ENCODE measurements around the gene KCNK1. TPM values are rescaled to one million over a fixed set of nuclear protein-coding genes. Genes with fewer than 3 reads are reported as not detected.

The KCNK1 gene
- 1.6 TPM for total RNA-seq

DNA sequence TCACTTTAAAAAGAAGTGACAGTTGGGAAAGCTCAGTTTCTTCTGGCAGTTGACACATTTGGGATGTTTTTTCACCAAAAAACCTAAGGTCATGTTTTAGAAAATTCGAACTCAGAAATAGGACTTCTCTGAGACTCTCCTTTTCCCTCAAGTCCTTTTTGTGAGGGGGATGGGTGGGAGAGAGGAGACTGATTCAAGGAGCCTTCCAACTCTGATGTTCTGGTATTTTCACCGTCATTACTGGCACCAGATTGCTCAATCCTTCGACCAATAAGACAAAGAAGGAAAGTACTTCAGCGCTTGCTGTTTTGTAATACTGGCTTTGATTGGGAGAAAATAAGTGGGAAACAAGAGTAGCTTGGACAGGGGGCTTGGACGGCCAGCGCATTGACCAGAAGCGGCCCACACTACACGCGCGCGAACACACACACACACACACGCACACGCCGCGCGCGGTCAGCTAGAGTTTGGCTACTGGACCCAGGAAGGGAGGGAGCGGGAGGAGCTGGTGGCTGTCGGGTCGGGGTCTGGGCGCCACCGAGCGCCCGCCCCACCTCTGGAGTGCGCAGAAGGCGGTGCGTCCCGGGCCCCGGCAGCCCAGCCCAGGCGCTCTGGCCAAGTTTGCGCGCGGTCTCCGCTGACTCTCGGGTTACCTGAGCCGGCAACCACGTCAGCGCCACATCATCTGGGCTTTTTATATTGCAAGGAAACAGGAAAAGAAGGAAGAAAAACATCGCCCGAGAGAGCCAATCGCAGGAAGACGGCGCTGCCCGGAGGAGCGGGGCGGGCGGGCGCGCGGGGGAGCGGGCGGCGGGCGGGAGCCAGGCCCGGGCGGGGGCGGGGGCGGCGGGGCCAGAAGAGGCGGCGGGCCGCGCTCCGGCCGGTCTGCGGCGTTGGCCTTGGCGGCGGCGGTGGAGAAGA, at the start of gene KCNK1:
TSS of gene KCNK1 (plus strand) at position 855 of the 921 bp plus-strand sequence. CDS start at position 921, 66 bp downstream.
- H3K9ac ChIP-seq (ENCODE audit: low read depth in 1 of 3, low read length in 3 of 3), result peak within 1 kb of the TSS in 1 of 3 donors; percentile 12
- no peaks in the 10 kb centered on the region for H3K9me3 ChIP-seq (ENCODE audit: control insufficient read depth in 3 of 3, low read length in 3 of 3)
- peaks cover 16 to 19% (median 17%) of the 10 kb centered on the region in 3 donors for H3K27me3 ChIP-seq (ENCODE audit: control insufficient read depth in 3 of 3, insufficient read depth in 3 of 3, low read length in 3 of 3)
- H3K4me1 ChIP-seq (ENCODE audit: control insufficient read depth in 3 of 3, insufficient read depth in 3 of 3, low read length in 3 of 3), result peaks cover 0 to 2% (median 2%) of the 10 kb centered on the region in 3 donors
- no peaks in the 10 kb centered on the region for H3K36me3 ChIP-seq (ENCODE audit: control insufficient read depth in 3 of 3, insufficient read depth in 3 of 3, low read length in 3 of 3)
- no peak within 1 kb of the TSS for H3K27ac ChIP-seq (ENCODE audit: low read depth, low read length)
- H3K4me3 ChIP-seq (ENCODE audit: low read length in 3 of 3), result peak within 1 kb of the TSS; percentile 61 to 67 (median 67)

DNA sequence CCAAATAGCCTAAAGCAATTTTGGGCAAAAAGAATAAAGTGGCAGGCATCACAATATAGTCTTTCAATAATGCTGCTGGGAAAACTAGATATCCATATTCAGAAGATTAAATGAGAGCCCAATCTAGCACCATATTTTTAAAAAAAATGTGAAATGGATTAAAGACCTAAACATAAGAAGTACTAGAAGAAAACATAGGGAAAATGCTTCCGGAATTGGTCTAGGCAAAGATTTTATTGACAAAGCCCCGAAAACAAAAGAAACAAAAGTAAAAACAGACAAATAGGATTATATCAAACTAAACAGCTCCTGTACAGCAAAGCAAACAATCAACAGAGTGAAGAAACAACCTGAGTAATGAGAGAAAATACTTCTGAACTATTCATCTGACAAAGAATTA, 48.6 kb upstream of the KCNK1 start:
- no peak overlapping the region for H3K27ac ChIP-seq (ENCODE audit: low read depth, low read length)
- no peaks in the 10 kb centered on the region for H3K4me1 ChIP-seq (ENCODE audit: control insufficient read depth in 3 of 3, insufficient read depth in 3 of 3, low read length in 3 of 3)
- no peak overlapping the region for H3K9ac ChIP-seq (ENCODE audit: low read depth in 1 of 3, low read length in 3 of 3)
- no peaks in the 10 kb centered on the region for H3K27me3 ChIP-seq (ENCODE audit: control insufficient read depth in 3 of 3, insufficient read depth in 3 of 3, low read length in 3 of 3)
- H3K4me3 ChIP-seq (ENCODE audit: low read length in 3 of 3), result no peak overlapping the region
- no peaks in the 10 kb centered on the region for H3K36me3 ChIP-seq (ENCODE audit: control insufficient read depth in 3 of 3, insufficient read depth in 3 of 3, low read length in 3 of 3)
- H3K9me3 ChIP-seq (ENCODE audit: control insufficient read depth in 3 of 3, low read length in 3 of 3), result peaks cover 0 to 7% (median 4%) of the 10 kb centered on the region in 3 donors

DNA sequence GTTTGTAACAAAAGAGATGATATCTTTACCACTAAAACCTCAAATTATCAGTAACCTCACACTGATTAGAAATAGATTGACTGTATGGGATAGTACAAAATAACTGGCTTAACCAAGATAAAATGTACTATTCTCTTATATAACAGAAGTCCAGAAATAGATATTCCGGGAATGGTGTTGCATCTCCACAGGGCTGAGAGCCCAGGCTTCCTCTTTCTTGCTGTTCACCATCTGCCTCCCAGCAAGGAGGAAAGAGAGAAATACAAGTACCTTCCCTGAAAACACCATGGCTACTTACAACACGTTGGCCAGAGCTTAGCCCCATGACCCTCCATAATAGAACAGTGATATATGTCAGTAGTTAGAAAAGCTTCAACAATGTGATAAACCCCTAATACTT, 47.0 kb upstream of the KCNK1 start:
- no peak overlapping the region for H3K27ac ChIP-seq (ENCODE audit: low read depth, low read length)
- H3K9me3 ChIP-seq (ENCODE audit: control insufficient read depth in 3 of 3, low read length in 3 of 3), result peaks cover 0 to 4% (median 3%) of the 10 kb centered on the region in 3 donors
- no peaks in the 10 kb centered on the region for H3K4me1 ChIP-seq (ENCODE audit: control insufficient read depth in 3 of 3, insufficient read depth in 3 of 3, low read length in 3 of 3)
- no peaks in the 10 kb centered on the region for H3K36me3 ChIP-seq (ENCODE audit: control insufficient read depth in 3 of 3, insufficient read depth in 3 of 3, low read length in 3 of 3)
- no peak overlapping the region for H3K4me3 ChIP-seq (ENCODE audit: low read length in 3 of 3)
- no peaks in the 10 kb centered on the region for H3K27me3 ChIP-seq (ENCODE audit: control insufficient read depth in 3 of 3, insufficient read depth in 3 of 3, low read length in 3 of 3)
- no peak overlapping the region for H3K9ac ChIP-seq (ENCODE audit: low read depth in 1 of 3, low read length in 3 of 3)

DNA sequence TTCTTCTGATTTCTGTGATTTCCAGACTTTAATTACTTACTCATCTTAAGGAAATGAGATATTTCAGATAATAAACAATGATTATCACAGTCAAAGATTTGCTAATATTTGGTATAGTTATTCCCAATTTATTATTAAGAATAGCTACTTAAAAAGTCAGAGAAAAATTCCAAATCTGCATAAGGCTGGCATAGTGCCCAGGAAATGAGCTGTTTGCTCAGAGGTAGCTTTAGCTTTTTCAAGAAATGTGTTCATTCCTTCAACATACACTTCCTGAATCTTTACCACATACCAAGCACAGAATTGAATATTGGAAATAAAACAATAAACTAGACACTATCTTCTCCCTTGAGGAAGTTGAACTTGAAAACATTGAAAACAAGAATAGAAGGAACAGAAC, 44.3 kb upstream of the KCNK1 start:
- H3K4me3 ChIP-seq (ENCODE audit: low read length in 3 of 3), result no peak overlapping the region
- H3K4me1 ChIP-seq (ENCODE audit: control insufficient read depth in 3 of 3, insufficient read depth in 3 of 3, low read length in 3 of 3), result no peaks in the 10 kb centered on the region
- H3K27me3 ChIP-seq (ENCODE audit: control insufficient read depth in 3 of 3, insufficient read depth in 3 of 3, low read length in 3 of 3), result no peaks in the 10 kb centered on the region
- no peak overlapping the region for H3K9ac ChIP-seq (ENCODE audit: low read depth in 1 of 3, low read length in 3 of 3)
- H3K27ac ChIP-seq (ENCODE audit: low read depth, low read length), result no peak overlapping the region
- H3K36me3 ChIP-seq (ENCODE audit: control insufficient read depth in 3 of 3, insufficient read depth in 3 of 3, low read length in 3 of 3), result no peaks in the 10 kb centered on the region
- peaks cover 0 to 3% (median 0%) of the 10 kb centered on the region in 3 donors for H3K9me3 ChIP-seq (ENCODE audit: control insufficient read depth in 3 of 3, low read length in 3 of 3)

DNA sequence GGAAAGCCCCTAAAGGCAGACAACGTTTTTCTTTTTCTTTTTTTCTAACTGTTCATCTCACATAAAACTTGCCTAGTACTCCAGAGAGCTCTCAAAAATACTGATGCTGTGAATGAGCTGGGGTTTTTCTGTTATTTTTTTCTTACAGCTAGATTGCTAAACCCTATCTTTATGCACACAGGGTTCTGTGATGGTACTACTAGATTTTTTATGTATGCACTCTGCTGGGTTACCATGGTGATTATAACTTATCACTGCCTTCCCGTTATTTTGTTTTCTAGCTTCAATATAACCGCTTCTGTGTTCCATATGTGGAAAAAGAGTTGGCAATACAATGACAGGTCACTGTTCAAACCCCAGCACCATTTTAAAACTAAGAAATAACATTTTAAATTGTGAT, 43.7 kb upstream of the KCNK1 start:
- H3K4me3 ChIP-seq (ENCODE audit: low read length in 3 of 3), result no peak overlapping the region
- no peak overlapping the region for H3K27ac ChIP-seq (ENCODE audit: low read depth, low read length)
- H3K4me1 ChIP-seq (ENCODE audit: control insufficient read depth in 3 of 3, insufficient read depth in 3 of 3, low read length in 3 of 3), result no peaks in the 10 kb centered on the region
- no peaks in the 10 kb centered on the region for H3K27me3 ChIP-seq (ENCODE audit: control insufficient read depth in 3 of 3, insufficient read depth in 3 of 3, low read length in 3 of 3)
- no peak overlapping the region for H3K9ac ChIP-seq (ENCODE audit: low read depth in 1 of 3, low read length in 3 of 3)
- H3K36me3 ChIP-seq (ENCODE audit: control insufficient read depth in 3 of 3, insufficient read depth in 3 of 3, low read length in 3 of 3), result no peaks in the 10 kb centered on the region
- H3K9me3 ChIP-seq (ENCODE audit: control insufficient read depth in 3 of 3, low read length in 3 of 3), result peaks cover 0 to 3% (median 0%) of the 10 kb centered on the region in 3 donors

DNA sequence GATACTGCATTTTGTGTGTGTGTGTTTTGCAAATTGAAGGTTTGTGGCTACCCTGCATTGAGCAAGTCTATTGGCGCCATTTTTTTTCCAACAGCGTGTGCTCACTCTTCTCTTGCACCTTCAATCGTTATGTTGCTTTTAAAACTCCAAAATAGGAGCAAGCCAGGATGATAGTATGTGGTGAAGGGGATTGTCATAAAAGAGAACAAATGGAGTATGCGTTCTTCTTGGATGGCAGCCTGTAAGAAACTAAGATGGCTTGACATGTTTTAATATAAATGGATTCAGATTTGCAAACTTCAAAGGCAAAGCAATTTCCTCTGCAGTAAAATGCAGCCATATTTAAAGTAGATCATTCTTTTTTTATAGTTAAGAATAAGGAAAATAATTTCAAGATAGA, 43.2 kb upstream of the KCNK1 start:
- Histone ChIP-seq H3K36me3 (ENCODE audit: control insufficient read depth in 3 of 3, insufficient read depth in 3 of 3, low read length in 3 of 3) (no peaks in the 10 kb centered on the region), H3K9me3 (ENCODE audit: control insufficient read depth in 3 of 3, low read length in 3 of 3) (peaks cover 0 to 3% (median 0%) of the 10 kb centered on the region in 3 donors), H3K4me1 (ENCODE audit: control insufficient read depth in 3 of 3, insufficient read depth in 3 of 3, low read length in 3 of 3) (no peaks in the 10 kb centered on the region), H3K27ac (ENCODE audit: low read depth, low read length) (no peak overlapping the region), H3K9ac (ENCODE audit: low read depth in 1 of 3, low read length in 3 of 3) (no peak overlapping the region), H3K27me3 (ENCODE audit: control insufficient read depth in 3 of 3, insufficient read depth in 3 of 3, low read length in 3 of 3) (no peaks in the 10 kb centered on the region), H3K4me3 (ENCODE audit: low read length in 3 of 3) (no peak overlapping the region)

DNA sequence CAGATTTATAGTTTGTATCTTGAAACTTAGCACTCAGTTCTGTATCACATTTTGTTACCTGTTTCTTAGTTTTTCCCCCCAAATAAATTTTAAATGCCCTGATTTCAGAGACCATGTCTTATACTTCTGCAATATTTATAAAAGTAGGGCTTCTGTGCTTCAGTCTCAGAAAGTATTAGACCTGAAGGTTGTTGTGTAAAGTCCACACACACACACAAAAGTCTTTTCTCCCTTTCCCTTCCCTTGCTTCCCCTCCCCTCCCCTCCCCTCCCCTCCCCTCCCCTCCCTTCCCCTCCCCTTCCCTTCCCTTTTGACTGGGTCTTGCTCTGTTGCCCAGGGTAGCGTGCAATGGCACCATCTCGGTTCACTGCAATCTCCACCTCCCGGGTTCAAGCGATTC, 41.0 kb upstream of the KCNK1 start:
- H3K4me1 ChIP-seq (ENCODE audit: control insufficient read depth in 3 of 3, insufficient read depth in 3 of 3, low read length in 3 of 3), result no peaks in the 10 kb centered on the region
- no peaks in the 10 kb centered on the region for H3K36me3 ChIP-seq (ENCODE audit: control insufficient read depth in 3 of 3, insufficient read depth in 3 of 3, low read length in 3 of 3)
- no peak overlapping the region for H3K9ac ChIP-seq (ENCODE audit: low read depth in 1 of 3, low read length in 3 of 3)
- no peak overlapping the region for H3K27ac ChIP-seq (ENCODE audit: low read depth, low read length)
- no peak overlapping the region for H3K4me3 ChIP-seq (ENCODE audit: low read length in 3 of 3)
- no peaks in the 10 kb centered on the region for H3K27me3 ChIP-seq (ENCODE audit: control insufficient read depth in 3 of 3, insufficient read depth in 3 of 3, low read length in 3 of 3)
- no peaks in the 10 kb centered on the region for H3K9me3 ChIP-seq (ENCODE audit: control insufficient read depth in 3 of 3, low read length in 3 of 3)

DNA sequence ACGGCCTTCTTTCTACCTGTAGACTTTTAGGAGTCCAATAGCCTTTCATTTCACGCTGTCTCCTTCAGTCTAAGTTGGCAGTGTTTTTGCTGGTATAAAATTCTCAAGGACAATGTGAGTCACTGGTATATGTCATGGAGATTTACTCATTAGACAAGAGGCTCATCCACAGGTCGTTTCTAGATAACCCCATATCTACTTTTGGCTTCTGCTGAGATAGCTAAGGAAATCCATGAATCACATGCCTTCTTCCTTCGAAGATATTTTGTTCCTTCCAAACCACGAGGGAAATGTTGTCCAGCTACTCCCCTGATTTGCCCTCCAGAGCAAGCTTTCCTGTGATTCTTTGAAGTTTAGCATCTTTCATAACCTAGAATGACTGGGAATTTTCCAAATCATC, 38.5 kb upstream of the KCNK1 start:
- Histone ChIP-seq H3K9ac (ENCODE audit: low read depth in 1 of 3, low read length in 3 of 3) (no peak overlapping the region), H3K4me3 (ENCODE audit: low read length in 3 of 3) (no peak overlapping the region), H3K27ac (ENCODE audit: low read depth, low read length) (no peak overlapping the region), H3K4me1 (ENCODE audit: control insufficient read depth in 3 of 3, insufficient read depth in 3 of 3, low read length in 3 of 3) (no peaks in the 10 kb centered on the region), H3K36me3 (ENCODE audit: control insufficient read depth in 3 of 3, insufficient read depth in 3 of 3, low read length in 3 of 3) (no peaks in the 10 kb centered on the region), H3K27me3 (ENCODE audit: control insufficient read depth in 3 of 3, insufficient read depth in 3 of 3, low read length in 3 of 3) (no peaks in the 10 kb centered on the region), H3K9me3 (ENCODE audit: control insufficient read depth in 3 of 3, low read length in 3 of 3) (no peaks in the 10 kb centered on the region)

DNA sequence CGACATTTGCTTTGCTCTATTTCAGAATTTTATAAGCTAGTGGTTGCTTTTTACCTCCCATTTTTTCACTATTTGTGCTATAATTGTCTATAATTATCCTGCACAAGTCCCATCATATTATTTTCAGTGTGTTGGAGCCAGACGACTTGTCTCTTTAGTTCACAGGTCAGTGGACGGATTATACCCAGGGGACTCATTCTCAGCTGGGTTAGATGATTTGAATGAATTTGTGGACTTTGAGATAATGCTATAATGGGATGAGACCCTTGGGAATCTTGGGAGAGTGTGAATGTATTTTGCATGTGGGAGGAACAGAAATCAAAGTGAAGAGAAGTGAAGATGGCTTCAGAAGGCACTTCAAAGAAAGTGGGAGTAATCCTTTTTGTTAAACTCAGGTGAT, 31.5 kb upstream of the KCNK1 start:
- H3K4me3 ChIP-seq (ENCODE audit: low read length in 3 of 3), result no peak overlapping the region
- no peaks in the 10 kb centered on the region for H3K9me3 ChIP-seq (ENCODE audit: control insufficient read depth in 3 of 3, low read length in 3 of 3)
- H3K4me1 ChIP-seq (ENCODE audit: control insufficient read depth in 3 of 3, insufficient read depth in 3 of 3, low read length in 3 of 3), result no peaks in the 10 kb centered on the region
- no peak overlapping the region for H3K27ac ChIP-seq (ENCODE audit: low read depth, low read length)
- no peaks in the 10 kb centered on the region for H3K27me3 ChIP-seq (ENCODE audit: control insufficient read depth in 3 of 3, insufficient read depth in 3 of 3, low read length in 3 of 3)
- H3K9ac ChIP-seq (ENCODE audit: low read depth in 1 of 3, low read length in 3 of 3), result no peak overlapping the region
- no peaks in the 10 kb centered on the region for H3K36me3 ChIP-seq (ENCODE audit: control insufficient read depth in 3 of 3, insufficient read depth in 3 of 3, low read length in 3 of 3)

DNA sequence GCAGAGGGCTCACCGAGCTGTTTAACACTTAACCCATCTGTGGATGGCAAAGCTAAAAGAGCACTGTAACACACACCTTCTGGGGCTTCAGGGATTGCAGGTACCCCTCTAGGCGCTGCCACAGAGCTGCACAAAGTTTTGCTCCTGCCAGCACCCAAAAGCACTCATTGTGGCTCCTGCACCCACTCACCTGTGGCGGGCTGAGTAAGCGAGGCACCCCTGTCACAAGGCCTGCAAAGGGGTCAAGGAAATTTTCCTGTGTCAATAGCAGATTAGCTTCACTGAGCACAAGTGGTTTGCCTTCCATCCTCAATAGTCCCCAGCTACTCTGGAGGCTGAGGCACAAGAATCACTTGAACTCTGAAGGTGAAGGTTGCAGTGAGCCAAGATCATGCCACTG, 29.5 kb upstream of the KCNK1 start:
- Histone ChIP-seq H3K4me3 (ENCODE audit: low read length in 3 of 3) (no peak overlapping the region), H3K9ac (ENCODE audit: low read depth in 1 of 3, low read length in 3 of 3) (no peak overlapping the region), H3K27me3 (ENCODE audit: control insufficient read depth in 3 of 3, insufficient read depth in 3 of 3, low read length in 3 of 3) (no peaks in the 10 kb centered on the region), H3K4me1 (ENCODE audit: control insufficient read depth in 3 of 3, insufficient read depth in 3 of 3, low read length in 3 of 3) (no peaks in the 10 kb centered on the region), H3K9me3 (ENCODE audit: control insufficient read depth in 3 of 3, low read length in 3 of 3) (no peaks in the 10 kb centered on the region), H3K27ac (ENCODE audit: low read depth, low read length) (no peak overlapping the region), H3K36me3 (ENCODE audit: control insufficient read depth in 3 of 3, insufficient read depth in 3 of 3, low read length in 3 of 3) (no peaks in the 10 kb centered on the region)

Data from skeletal muscle tissue (tissue), 4 donors.